HFF-Myc (cell line): Measurements from ENCODE around the gene PPP1R16B.

Experiments used
- DNase-seq: peaks from one replicate; pipeline ENCODE4 v3.0.0-alpha.2; 2011; ENCODE audit warnings: low read depth; ENCODE audit errors: extremely low read depth
- H3K4me3 ChIP-seq: replicated peaks from 2 replicates; pipeline ENCODE4 v1.5.1; 2011; ENCODE audit warnings: low read depth, mild to moderate bottlenecking, control low read depth, low read length
- TF ChIP-seq, protein P1 (sequence below): IDR thresholded peaks from 2 replicates; pipeline ENCODE4 v1.5.1; 2012; ENCODE audit warnings: mild to moderate bottlenecking, low read depth, low read length, control low read depth; ENCODE audit errors: missing control alignments

PPP1R16B gene

GRCh38 chr20:38889050-38889449, 83.6 kb downstream of the PPP1R16B start:
- TF ChIP-seq, protein P1, sequence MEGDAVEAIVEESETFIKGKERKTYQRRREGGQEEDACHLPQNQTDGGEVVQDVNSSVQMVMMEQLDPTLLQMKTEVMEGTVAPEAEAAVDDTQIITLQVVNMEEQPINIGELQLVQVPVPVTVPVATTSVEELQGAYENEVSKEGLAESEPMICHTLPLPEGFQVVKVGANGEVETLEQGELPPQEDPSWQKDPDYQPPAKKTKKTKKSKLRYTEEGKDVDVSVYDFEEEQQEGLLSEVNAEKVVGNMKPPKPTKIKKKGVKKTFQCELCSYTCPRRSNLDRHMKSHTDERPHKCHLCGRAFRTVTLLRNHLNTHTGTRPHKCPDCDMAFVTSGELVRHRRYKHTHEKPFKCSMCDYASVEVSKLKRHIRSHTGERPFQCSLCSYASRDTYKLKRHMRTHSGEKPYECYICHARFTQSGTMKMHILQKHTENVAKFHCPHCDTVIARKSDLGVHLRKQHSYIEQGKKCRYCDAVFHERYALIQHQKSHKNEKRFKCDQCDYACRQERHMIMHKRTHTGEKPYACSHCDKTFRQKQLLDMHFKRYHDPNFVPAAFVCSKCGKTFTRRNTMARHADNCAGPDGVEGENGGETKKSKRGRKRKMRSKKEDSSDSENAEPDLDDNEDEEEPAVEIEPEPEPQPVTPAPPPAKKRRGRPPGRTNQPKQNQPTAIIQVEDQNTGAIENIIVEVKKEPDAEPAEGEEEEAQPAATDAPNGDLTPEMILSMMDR = no peak
- no peak overlapping the region for H3K4me3 ChIP-seq
- DNase-seq = no peak

DNA sequence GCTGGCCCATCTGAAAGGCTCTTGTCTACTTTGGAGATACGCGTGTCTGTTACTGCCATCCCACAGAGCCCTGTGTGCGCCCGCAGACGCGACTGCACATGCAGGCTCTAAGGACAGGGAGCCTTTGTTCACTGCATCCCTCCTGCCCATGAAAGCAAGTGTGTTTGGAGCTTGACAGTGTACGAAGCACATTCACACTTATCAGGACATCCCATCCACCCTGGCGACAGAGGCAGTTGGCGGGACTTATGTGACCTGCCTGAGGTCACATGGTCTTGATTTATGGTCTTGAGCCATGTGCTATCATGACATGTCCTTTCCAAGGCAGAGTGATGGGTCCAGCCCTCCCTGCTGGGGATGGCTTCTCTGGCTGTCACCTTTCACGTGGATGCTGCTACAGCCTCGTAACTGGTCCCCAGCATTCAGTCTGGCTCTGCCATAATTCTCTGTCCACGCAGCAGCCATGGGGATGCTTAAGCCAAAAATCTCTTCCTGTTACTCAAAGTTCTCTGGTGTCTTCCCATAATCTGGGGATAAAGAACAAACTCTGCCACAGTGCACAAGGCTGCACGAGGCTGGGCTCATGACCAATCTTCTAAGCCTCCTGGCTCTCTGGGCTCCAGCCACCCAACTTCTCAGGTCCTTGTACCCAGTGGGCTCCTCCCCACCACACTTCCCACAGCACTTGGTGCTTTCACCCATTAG, 84.4 kb downstream of the PPP1R16B start:
- TF ChIP-seq, protein P1 = no peak
- DNase-seq = no peak
- no peak overlapping the region for H3K4me3 ChIP-seq

DNA sequence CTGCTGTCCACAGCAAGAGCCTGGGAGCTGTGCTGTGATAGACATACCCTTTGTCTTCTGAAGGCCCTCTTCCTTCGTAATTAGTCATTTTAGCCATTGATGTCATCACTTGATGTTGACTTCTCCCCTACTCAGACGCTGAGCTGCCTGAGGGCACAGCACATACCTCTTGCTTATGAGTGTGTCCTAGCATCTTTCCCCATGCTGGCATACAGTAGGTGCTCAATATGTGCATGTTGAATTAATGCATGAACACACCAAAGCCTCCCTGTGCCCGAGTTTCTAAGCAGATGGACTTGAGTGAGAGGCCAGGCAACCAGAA, 85.0 kb downstream of the PPP1R16B start:
- TF ChIP-seq, protein P1 = no peak

GRCh38 chr20:38892091-38892981, 86.8 kb downstream of the PPP1R16B start:
- TF ChIP-seq, protein P1 = no peak
- no peak overlapping the region for H3K4me3 ChIP-seq
- DNase-seq = no peak

More for the DNA sequence above, 85.0 kb downstream of the PPP1R16B start:
- no peak overlapping the region for H3K4me3 ChIP-seq
- no peak for DNase-seq

- DNase-seq = no peak
- TF ChIP-seq, protein P1 = no peak
- H3K4me3 ChIP-seq = no peak overlapping the region
Observed at GRCh38 chr20:38893056-38893564, 87.6 kb downstream of the PPP1R16B start.

DNA sequence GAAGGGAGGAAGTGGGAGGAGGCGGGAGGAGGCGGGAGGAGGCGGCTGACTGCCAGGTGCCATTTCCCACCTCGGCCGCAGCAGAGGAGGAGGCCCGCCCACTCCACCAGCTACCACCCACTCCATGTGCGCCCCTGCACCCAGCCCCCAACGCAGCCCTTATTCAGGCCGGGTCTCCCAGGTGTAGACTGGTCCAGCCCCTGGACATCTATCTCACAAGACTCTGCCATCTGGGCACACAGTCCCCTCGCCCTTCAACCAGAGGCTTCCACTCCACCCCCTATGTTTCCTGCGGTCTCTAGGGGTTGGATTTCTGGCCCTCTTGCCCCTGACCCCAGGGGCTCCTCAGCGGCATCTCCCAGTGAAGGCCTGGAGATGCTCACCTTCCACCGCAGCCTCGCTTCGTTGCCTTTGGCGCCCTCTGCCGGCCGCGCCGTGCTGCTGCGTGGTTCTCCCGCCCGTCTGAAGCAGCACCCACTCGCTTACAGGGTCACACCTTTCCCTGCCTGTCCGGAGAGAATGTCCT, 88.1 kb downstream of the PPP1R16B start:
- TF ChIP-seq, protein P1 = peak; percentile 89
- no peak overlapping the region for H3K4me3 ChIP-seq
- DNase-seq = peak; percentile 11
